Measurements from ENCODE around the gene RASA1.

DNA sequence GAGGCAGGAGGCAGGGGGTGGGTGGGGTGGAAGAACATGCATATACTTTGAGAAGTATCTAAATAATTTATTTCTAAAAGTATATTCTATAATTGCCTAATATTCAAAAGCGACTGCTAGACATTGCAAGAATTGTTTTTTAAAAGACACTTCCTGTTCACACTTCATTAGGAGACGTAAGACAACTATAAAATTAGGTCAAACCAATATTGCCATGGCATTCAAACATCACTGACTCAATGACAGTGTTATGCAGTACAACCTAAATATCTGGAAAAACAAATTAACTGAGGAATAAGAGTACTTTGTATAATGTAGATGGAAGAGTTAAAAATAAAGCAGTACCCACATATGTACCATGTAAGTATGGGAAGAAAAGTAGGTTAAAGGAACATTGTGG lies 140.5 kb downstream of the RASA1 start:
- TF ChIP-seq, protein P1, sequence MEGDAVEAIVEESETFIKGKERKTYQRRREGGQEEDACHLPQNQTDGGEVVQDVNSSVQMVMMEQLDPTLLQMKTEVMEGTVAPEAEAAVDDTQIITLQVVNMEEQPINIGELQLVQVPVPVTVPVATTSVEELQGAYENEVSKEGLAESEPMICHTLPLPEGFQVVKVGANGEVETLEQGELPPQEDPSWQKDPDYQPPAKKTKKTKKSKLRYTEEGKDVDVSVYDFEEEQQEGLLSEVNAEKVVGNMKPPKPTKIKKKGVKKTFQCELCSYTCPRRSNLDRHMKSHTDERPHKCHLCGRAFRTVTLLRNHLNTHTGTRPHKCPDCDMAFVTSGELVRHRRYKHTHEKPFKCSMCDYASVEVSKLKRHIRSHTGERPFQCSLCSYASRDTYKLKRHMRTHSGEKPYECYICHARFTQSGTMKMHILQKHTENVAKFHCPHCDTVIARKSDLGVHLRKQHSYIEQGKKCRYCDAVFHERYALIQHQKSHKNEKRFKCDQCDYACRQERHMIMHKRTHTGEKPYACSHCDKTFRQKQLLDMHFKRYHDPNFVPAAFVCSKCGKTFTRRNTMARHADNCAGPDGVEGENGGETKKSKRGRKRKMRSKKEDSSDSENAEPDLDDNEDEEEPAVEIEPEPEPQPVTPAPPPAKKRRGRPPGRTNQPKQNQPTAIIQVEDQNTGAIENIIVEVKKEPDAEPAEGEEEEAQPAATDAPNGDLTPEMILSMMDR (IDR thresholded peaks at IDR 0.05): no peak
- no peak for TF ChIP-seq POLR2A (IDR thresholded peaks at IDR 0.05)
